HEK293 (cell line): ENCODE data around the gene PTPRCAP.

Experiments
- CTCF ChIA-PET: fragments of 350-600 bp; formaldehyde crosslinking; extraction: SDS; loops from one replicate; lab custom pipeline; 2021; ENCODE audit warnings: antibody characterized with exemption; lab: Yijun Ruan, JAX
- POLR2A ChIA-PET: fragments of 300-600 bp; formaldehyde crosslinking; extraction: SDS; loops from one replicate; lab custom pipeline; 2020; ENCODE audit warnings: antibody characterized with exemption, inconsistent platforms; lab: Yijun Ruan, JAX
- H3K27ac ChIP-seq: fragments of 200-500 bp; sonication (Bioruptor generic); 2 replicates; pipeline ENCODE4 v1.5.1; 2014; ENCODE audit warnings: low read depth, low read length, control low read depth, inconsistent platforms; ENCODE audit errors: extremely low read depth
- H3K36me3 ChIP-seq, 2 experiments: fragments of 200-500 bp in 1 of 2; sonication (Bioruptor generic) in 1 of 2; 1 replicate in 1 of 2; 2 replicates in 1 of 2; pipeline ENCODE4 v1.5.1; 2014 to 2017; ENCODE audit warnings: inconsistent platforms in 2 of 2, low read length in 2 of 2; ENCODE audit not compliant: control insufficient read depth in 2 of 2, insufficient read depth in 1 of 2
- H3K4me1 ChIP-seq: fragments of 200-500 bp; sonication (Bioruptor generic); 2 replicates; pipeline ENCODE4 v1.5.1; 2014; ENCODE audit warnings: mild to moderate bottlenecking, low read length, inconsistent platforms; ENCODE audit not compliant: control insufficient read depth, insufficient read depth
- H3K4me3 ChIP-seq: 2 replicates; pipeline ENCODE4 v1.5.1; 2011; ENCODE audit warnings: low read depth, mild to moderate bottlenecking, control low read depth, low read length, moderate library complexity
- H3K9me3 ChIP-seq: fragments of 200-500 bp; sonication (Bioruptor generic); 2 replicates; pipeline ENCODE4 v1.5.1; 2014; ENCODE audit warnings: low read depth, low read length, inconsistent platforms; ENCODE audit not compliant: control insufficient read depth, insufficient read depth
- BCL11B ChIP-seq: fragments of 450-650 bp; formaldehyde crosslinking; IDR thresholded peaks from 2 replicates; pipeline ENCODE4 v1.5.1; 2016; ENCODE audit warnings: low read depth, missing biosample characterization, missing genetic modification characterization
- CTCF ChIP-seq: fragments of 450-650 bp; formaldehyde crosslinking; IDR thresholded peaks from 2 replicates; pipeline ENCODE4 v1.5.1; 2016; ENCODE audit warnings: missing biosample characterization, missing genetic modification characterization
- EGR2 ChIP-seq: fragments of 450-650 bp; formaldehyde crosslinking; IDR thresholded peaks from 2 replicates; pipeline ENCODE4 v1.5.1; 2016; ENCODE audit warnings: low read depth, missing biosample characterization, missing genetic modification characterization
- GLI4 ChIP-seq: fragments of 450-650 bp; formaldehyde crosslinking; IDR thresholded peaks from 2 replicates; pipeline ENCODE4 v1.5.1; 2016; ENCODE audit warnings: missing biosample characterization, missing genetic modification characterization
- GLIS1 ChIP-seq: fragments of 450-650 bp; formaldehyde crosslinking; IDR thresholded peaks from 2 replicates; pipeline ENCODE4 v1.5.1; 2016; ENCODE audit warnings: missing biosample characterization, missing genetic modification characterization
- GLIS2 ChIP-seq: fragments of 450-650 bp; formaldehyde crosslinking; IDR thresholded peaks from 2 replicates; pipeline ENCODE4 v1.5.1; 2016; ENCODE audit warnings: missing biosample characterization, missing genetic modification characterization
- REST ChIP-seq: fragments of 450-650 bp; formaldehyde crosslinking; IDR thresholded peaks from 2 replicates; pipeline ENCODE4 v1.5.1; 2016; ENCODE audit warnings: missing biosample characterization, missing genetic modification characterization
- TCF7L2 ChIP-seq: IDR thresholded peaks from 2 replicates; pipeline ENCODE4 v1.6.1; 2011; ENCODE audit warnings: low read depth, mild to moderate bottlenecking, inconsistent platforms, low read length, moderate library complexity, borderline replicate concordance
- ZBTB8A ChIP-seq: fragments of 450-650 bp; formaldehyde crosslinking; IDR thresholded peaks from 2 replicates; pipeline ENCODE4 v1.5.1; 2016; ENCODE audit warnings: missing biosample characterization, missing genetic modification characterization
- ZEB2 ChIP-seq: fragments of 450-650 bp; formaldehyde crosslinking; IDR thresholded peaks from 2 replicates; pipeline ENCODE4 v1.5.1; 2016; ENCODE audit warnings: missing biosample characterization, missing genetic modification characterization
- ZFHX2 ChIP-seq: fragments of 450-650 bp; formaldehyde crosslinking; conservative IDR thresholded peaks from 2 replicates; pipeline ENCODE4 v1.5.1; 2016; ENCODE audit warnings: missing biosample characterization, missing genetic modification characterization
- ZIC2 ChIP-seq: fragments of 450-650 bp; formaldehyde crosslinking; IDR thresholded peaks from 2 replicates; pipeline ENCODE4 v1.5.1; 2016; ENCODE audit warnings: missing biosample characterization, missing genetic modification characterization
- ZNF138 ChIP-seq: fragments of 450-650 bp; formaldehyde crosslinking; IDR thresholded peaks from 2 replicates; pipeline ENCODE4 v1.5.1; 2016; ENCODE audit warnings: missing biosample characterization, missing genetic modification characterization, borderline replicate concordance
- ZNF26 ChIP-seq: fragments of 450-650 bp; formaldehyde crosslinking; IDR thresholded peaks from 2 replicates; pipeline ENCODE4 v1.5.1; 2016; ENCODE audit warnings: missing biosample characterization, missing genetic modification characterization
- ZNF311 ChIP-seq: fragments of 450-650 bp; formaldehyde crosslinking; IDR thresholded peaks from 2 replicates; pipeline ENCODE4 v1.5.1; 2017; ENCODE audit warnings: missing biosample characterization, missing genetic modification characterization, borderline replicate concordance
- ZNF391 ChIP-seq: fragments of 450-650 bp; formaldehyde crosslinking; IDR thresholded peaks from 2 replicates; pipeline ENCODE4 v1.5.1; 2016; ENCODE audit warnings: low read depth, missing biosample characterization, missing genetic modification characterization, borderline replicate concordance
- ZNF48 ChIP-seq: fragments of 450-650 bp; formaldehyde crosslinking; IDR thresholded peaks from 2 replicates; pipeline ENCODE4 v1.5.1; 2016; ENCODE audit warnings: missing biosample characterization, missing genetic modification characterization
- ZNF529 ChIP-seq: fragments of 450-650 bp; formaldehyde crosslinking; IDR thresholded peaks from 2 replicates; pipeline ENCODE4 v1.5.1; 2017; ENCODE audit warnings: missing genetic modification characterization, missing biosample characterization; ENCODE audit not compliant: insufficient replicate concordance
- ZNF530 ChIP-seq: fragments of 450-650 bp; formaldehyde crosslinking; IDR thresholded peaks from 2 replicates; pipeline ENCODE4 v1.5.1; 2016; ENCODE audit warnings: low read depth, missing biosample characterization, missing genetic modification characterization
- ZNF623 ChIP-seq: fragments of 450-650 bp; formaldehyde crosslinking; IDR thresholded peaks from 2 replicates; pipeline ENCODE4 v1.5.1; 2016; ENCODE audit warnings: missing biosample characterization, missing genetic modification characterization
- ZNF624 ChIP-seq: fragments of 450-650 bp; formaldehyde crosslinking; IDR thresholded peaks from 2 replicates; pipeline ENCODE4 v1.5.1; 2017; ENCODE audit warnings: missing biosample characterization, missing genetic modification characterization
- ZNF776 ChIP-seq: fragments of 450-650 bp; formaldehyde crosslinking; IDR thresholded peaks from 2 replicates; pipeline ENCODE4 v1.5.0; 2017; ENCODE audit warnings: missing biosample characterization, missing genetic modification characterization, borderline replicate concordance

PTPRCAP gene

GRCh38 chr11:67420147-67420645, 17.3 kb downstream of the PTPRCAP start:
- Histone ChIP-seq H3K27ac (peak overlapping the region; percentile 21; the same call in 1 of the 2 replicates), H3K4me1 (no peaks in the 10 kb centered on the region; the same call in 1 of the 2 replicates), H3K9me3 (no peaks in the 10 kb centered on the region), H3K4me3 (no peak overlapping the region), H3K36me3 (no peaks in the 10 kb centered on the region)
- POLR2A ChIA-PET: interaction anchor here (0.5 to 4.4 kb wide), 9 partner anchors 10 to 66 kb away, joined by 3 to 25 read pairs (median 4); partner anchors contain the start of genes PPP1CA and TMEM134
- CTCF ChIA-PET: interaction anchor here (0.5 to 1.6 kb wide), 6 partner anchors 8 to 1375 kb away, joined by 3 to 5 read pairs (median 4); partner anchors contain the start of gene NUDT8
- TF ChIP-seq ZNF530 (tag by site-specific recombination) (no peak), ZNF138 (tag by site-specific recombination) (no peak), REST (tag by site-specific recombination) (no peak), ZNF26 (no peak), GLI4 (tag by site-specific recombination) (no peak), ZBTB8A (tag by site-specific recombination) (no peak), ZNF529 (tag by site-specific recombination) (no peak), ZNF624 (tag by site-specific recombination) (no peak), GLIS2 (tag by site-specific recombination) (peak; percentile 65), CTCF (tag by site-specific recombination) (no peak), TCF7L2 (no peak), ZFHX2 (peak; percentile 53; the same call in 1 of the 2 replicates), ZIC2 (tag by site-specific recombination) (peak; percentile 78), ZNF391 (no peak), ZNF623 (no peak), ZNF311 (tag by site-specific recombination) (no peak), ZEB2 (no peak), BCL11B (tag by site-specific recombination) (no peak), ZNF48 (no peak), GLIS1 (tag by site-specific recombination) (peak; percentile 99), EGR2 (tag by site-specific recombination) (peak; percentile 33; the same call in 1 of the 2 replicates), ZNF776 (tag by site-specific recombination) (no peak)
